ENCODE measurements around the gene PTCHD1. TPM values are rescaled to one million over a fixed set of nuclear protein-coding genes. Genes with fewer than 3 reads are reported as not detected.

The PTCHD1 gene
- total RNA-seq, 3 donors from 2014 or later, result 0.61 to 16.0 (median 0.63) TPM

GRCh38 chrX:23383411-23383810 lies 48.8 kb downstream of the PTCHD1 start:
- ATAC-seq (no peak), DNase-seq (no peak)
- H3K4me3 ChIP-seq, result no peak overlapping the region
- H3K36me3 ChIP-seq (ENCODE audit: low read depth), result no peaks in the 10 kb centered on the region
- H3K9me3 ChIP-seq, result no peaks in the 10 kb centered on the region
- no peak for TF ChIP-seq CTCF (IDR thresholded peaks at IDR 0.05)
- no peaks in the 10 kb centered on the region for H3K4me1 ChIP-seq (ENCODE audit: low read depth)
- intact Hi-C loops (cut with DNase I, micrococcal nuclease), result no loop called here

GRCh38 chrX:23385242-23385641 lies 50.6 kb downstream of the PTCHD1 start:
- ATAC-seq (no peak), DNase-seq (no peak)
- Histone ChIP-seq H3K36me3 (ENCODE audit: low read depth) (no peaks in the 10 kb centered on the region), H3K4me1 (ENCODE audit: low read depth) (no peaks in the 10 kb centered on the region), H3K9me3 (no peaks in the 10 kb centered on the region), H3K4me3 (no peak overlapping the region)
- intact Hi-C loops (cut with DNase I, micrococcal nuclease), result no loop called here
- no peak for TF ChIP-seq CTCF (IDR thresholded peaks at IDR 0.05)

- intact Hi-C loops (cut with DNase I, micrococcal nuclease), result no loop called here
- no peak for TF ChIP-seq CTCF (IDR thresholded peaks at IDR 0.05)
- Histone ChIP-seq H3K4me3 (no peak overlapping the region), H3K4me1 (ENCODE audit: low read depth) (no peaks in the 10 kb centered on the region), H3K9me3 (no peaks in the 10 kb centered on the region), H3K36me3 (ENCODE audit: low read depth) (no peaks in the 10 kb centered on the region)
- no peak for ATAC-seq
- DNase-seq, result no peak
Measured at GRCh38 chrX:23386260-23386659, 51.6 kb downstream of the PTCHD1 start.

- intact Hi-C loops (cut with DNase I, micrococcal nuclease), result no loop called here
- H3K4me3 ChIP-seq, result no peak overlapping the region
- ATAC-seq (no peak), DNase-seq (no peak)
- no peak for TF ChIP-seq CTCF (IDR thresholded peaks at IDR 0.05)
- no peaks in the 10 kb centered on the region for H3K9me3 ChIP-seq
- H3K36me3 ChIP-seq (ENCODE audit: low read depth), result no peaks in the 10 kb centered on the region
- no peaks in the 10 kb centered on the region for H3K4me1 ChIP-seq (ENCODE audit: low read depth)
Measured at GRCh38 chrX:23386726-23387125, 52.1 kb downstream of the PTCHD1 start.

GRCh38 chrX:23387550-23388184 lies 53.0 kb downstream of the PTCHD1 start:
- H3K36me3 ChIP-seq (ENCODE audit: low read depth), result no peaks in the 10 kb centered on the region
- intact Hi-C loops (cut with DNase I, micrococcal nuclease), result no loop called here
- DNase-seq (no peak), ATAC-seq (no peak)
- H3K4me3 ChIP-seq, result no peak overlapping the region
- H3K9me3 ChIP-seq, result no peaks in the 10 kb centered on the region
- H3K4me1 ChIP-seq (ENCODE audit: low read depth), result no peaks in the 10 kb centered on the region
- no peak for TF ChIP-seq CTCF (IDR thresholded peaks at IDR 0.05)
